GM18873 (cell line): ENCODE measurements around the gene TIMM13.
"Not testable (repeated sequence)": the region's sequence is repeated elsewhere in the genome, so short reads cannot be mapped to it uniquely, and the experiment has no call there.

Experiments used
- ATAC-seq: cut with Tn5 transposase; IDR thresholded peaks from one replicate; pipeline ENCODE4 v1.9.1; 2021; ENCODE audit warnings: mild to moderate bottlenecking, moderate library complexity, moderate number of reproducible peaks; ENCODE audit not compliant: unreplicated experiment, low FRiP score

Gene TIMM13

DNA sequence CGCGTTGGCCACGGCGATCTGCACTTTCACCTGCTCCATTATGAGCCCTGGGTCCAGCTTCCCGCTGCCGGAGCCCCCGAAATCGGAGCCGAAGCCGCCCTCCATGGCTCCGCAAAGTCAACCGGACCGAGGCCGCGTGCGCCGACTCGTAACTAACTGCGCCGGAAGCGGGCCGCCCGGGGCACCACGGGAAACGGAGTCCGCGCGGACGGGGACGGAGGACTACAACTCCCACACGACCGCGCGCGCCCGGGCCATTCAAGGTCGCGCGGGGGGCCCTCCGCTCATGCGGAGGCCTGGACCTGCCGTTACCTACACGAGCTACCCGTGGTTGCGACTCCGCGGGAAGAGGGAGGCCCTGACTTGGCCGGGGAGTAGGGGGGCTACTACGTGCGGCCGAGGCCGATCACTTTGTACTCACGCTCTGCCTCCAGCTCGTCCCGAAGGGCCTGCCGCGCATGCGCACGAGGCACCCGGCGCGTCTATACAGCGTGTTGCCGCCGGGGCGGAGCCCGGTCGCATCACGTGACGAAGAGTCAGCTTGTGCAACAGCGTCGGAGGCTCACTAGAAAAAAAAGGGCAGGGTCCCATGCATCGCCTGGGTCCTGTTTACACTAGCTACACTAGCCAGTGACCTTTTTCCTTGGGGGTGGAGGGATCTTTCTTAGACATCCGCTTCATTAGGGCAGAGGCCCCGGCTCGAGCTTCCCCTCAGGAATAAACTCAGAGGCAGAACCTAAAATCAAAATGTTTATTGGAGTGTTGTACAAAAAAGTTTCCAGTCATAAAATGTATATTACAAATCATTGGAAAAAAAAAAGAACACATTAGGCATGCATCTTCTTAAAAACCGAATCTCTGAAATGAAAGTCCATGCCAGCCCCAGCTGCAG is at the start of gene TIMM13:
Gene TIMM13 (minus strand): TSS at position 158 of the 892 bp plus-strand sequence. CDS start 53 bp downstream, at position 105.
- peak; percentile 64 for ATAC-seq

DNA sequence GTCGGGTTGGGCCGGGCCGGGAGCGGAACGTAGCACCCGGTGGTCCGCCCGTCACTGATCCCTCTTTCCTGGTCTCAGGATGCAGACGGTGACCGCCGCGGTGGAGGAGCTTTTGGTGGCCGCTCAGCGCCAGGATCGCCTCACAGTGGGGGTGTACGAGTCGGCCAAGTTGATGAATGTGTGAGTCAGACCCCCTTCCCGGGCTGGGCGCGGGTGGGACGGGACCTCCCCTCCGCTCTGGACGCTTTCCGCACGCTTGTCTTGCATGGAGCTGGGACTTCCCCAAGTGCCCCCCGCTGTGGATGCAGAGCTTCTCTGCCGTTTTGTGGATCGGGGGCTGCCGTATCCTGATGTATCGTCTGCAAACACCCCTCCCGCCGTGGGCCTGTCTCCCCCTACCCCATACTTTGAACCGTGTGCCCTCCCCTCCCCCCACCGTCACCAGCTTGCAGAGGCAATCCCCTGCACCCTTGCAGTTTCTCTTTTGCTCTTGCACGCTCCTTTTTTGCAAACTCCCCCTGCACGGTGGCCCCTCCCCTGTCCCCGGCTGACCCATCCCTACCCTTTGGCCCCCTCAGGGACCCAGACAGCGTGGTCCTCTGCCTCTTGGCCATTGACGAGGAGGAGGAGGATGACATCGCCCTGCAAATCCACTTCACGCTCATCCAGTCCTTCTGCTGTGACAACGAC is 49.2 kb upstream of the TIMM13 start:
- peak; percentile 17 for ATAC-seq

DNA sequence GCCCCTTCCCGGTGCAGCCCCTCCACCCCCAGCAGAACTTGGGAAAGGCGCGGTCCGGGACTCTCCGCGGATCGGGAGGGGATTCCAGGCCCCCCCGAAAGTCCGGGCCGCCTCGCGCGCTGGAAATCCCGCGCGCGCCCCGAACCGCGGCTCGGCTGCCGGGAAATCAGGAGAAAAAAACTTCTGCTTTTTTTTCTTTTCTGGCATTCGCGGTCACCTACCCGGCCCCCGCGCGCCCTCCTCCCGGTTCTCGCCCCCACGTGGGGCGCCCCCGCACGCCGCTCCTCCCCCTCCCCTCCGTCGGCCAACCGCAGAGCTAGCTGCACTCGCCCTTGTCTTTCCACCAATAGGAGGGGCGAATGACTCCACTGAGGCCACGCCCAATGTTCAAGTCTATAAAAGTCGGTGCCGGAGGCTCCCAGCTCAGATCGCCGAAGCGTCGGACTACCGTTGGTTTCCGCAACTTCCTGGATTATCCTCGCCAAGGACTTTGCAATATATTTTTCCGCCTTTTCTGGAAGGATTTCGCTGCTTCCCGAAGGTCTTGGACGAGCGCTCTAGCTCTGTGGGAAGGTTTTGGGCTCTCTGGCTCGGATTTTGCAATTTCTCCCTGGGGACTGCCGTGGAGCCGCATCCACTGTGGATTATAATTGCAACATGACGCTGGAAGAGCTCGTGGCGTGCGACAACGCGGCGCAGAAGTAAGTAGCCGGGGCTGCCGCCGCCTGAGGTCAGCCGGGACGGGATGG is 48.5 kb upstream of the TIMM13 start, which contains the start of gene GADD45B:
Gene GADD45B (plus strand): TSS at position 426 of the 749 bp plus-strand sequence. CDS start 232 bp downstream, at position 658.
- peak; percentile 61 for ATAC-seq

DNA sequence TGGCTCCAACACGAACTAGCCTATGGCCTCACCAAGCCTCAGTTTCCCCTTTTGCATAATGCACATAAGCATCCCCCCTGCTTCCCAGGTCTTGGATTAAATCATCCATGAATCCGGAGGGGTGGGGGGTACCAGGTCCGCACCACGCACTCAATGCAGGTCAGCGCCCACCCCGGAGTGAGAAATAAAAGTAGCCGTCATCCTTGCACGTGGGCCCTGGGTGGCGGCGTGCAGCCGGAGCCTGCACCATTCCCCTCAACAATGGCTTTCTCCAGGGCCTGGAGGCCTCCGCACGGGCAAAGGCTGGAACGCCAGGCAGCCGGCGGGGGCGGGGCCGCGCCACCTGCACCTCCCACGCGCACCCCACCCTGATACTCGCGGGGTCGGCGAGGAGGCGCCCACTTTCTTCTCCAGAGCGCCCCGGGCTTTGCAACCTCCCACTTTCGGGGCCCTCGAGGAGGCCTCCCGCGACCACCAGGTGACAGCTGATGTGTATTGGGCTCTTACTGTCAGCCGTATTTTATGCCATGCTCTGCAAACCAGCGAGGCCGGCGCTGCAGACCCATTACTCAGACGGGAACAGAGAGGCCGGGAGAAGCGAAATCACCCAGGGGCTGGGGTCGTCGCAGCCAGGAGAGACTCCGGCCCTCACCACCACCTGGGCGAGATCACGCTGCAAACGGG is 47.8 kb upstream of the TIMM13 start:
- ATAC-seq = peak; percentile 5

DNA sequence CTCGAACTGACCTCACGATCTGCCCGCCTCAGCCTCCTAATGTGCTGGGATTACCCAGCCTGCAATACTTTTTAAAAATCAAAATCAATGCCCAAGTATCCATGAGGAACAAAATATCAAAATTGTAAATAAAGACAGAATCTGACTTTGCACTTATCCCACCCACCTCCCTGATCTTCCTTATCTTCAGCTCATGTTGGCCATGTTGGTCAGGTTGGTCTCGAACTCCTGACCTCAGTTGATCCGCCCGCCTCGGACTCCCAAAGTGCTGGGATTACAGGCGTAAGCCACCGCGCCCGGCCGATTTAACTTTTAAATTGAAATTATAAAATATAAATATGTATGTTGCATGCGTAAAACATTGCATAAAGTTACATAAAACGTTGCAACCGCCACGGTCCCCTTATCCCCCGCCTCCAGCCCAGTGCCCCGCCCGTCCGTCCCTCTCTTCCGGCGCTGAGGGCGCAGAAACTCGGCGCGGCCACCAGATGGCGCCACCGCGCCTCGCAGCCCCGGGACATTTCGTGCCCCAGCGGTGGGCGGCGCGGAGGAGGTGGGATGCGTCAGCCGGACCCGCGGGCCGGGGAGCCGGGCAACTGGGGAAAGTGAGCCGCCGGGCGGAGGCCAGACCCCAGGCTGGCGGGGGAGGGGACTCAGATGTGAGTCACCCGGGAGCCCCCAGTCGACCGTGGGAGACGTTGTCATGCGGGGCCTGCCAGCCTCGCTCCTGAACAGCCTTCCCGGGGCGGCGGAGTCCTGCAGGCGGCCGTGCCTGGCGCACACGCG is 47.0 kb upstream of the TIMM13 start:
- no peak for ATAC-seq

DNA sequence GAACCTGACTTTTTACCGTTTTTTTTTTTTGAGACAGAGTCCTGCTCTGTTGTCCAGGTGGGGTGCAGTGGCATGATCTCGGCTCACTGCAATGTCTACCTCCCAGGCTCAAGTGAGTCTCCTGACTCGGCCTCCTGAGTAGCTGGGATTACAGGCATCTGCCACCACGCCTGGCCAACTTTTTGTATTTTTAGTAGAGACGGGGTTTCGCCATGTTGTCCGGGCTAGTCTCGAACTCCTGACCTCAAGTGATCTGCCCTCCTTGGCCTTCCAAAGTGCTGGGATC is 42.5 kb upstream of the TIMM13 start:
- not testable (repeated sequence) for ATAC-seq

DNA sequence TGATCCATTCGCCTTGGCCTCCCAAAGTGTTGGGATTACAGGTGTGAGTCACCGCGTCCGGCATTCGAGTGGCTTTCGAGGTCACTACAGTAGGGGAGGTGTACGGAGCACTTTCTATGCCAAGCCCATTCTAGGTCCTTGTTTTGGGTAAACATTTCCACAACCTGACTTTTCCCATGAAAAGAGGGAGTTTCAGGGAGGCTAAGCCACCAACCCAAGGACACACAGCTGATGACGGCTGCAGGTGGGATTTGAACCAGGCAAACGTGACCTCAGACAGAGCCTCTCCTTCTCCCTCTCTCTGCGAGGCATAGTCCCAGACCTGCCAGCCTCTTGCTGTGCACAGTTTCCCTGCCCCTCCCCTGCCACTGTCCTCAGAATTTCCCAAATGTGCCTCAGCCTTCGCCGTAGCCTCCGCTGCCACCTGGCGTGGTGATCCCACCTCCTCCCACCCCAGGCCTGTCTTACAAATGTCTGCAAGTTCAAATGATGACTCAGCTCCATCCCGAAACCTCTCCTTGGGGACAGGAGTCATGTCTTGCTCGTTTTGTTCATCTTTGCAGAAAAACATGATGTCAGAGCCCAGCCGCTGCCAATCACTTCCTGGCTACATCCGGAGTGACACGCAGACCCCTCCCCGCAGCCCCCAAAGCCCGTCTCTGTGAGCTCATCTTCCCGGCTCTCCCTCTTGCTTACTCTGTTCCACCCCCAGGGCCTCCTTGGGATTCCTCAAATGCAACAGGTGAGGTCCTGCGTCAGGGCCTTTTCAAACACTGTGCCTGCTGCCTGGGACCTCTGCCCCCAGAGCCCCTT is 41.9 kb upstream of the TIMM13 start:
- no peak for ATAC-seq

DNA sequence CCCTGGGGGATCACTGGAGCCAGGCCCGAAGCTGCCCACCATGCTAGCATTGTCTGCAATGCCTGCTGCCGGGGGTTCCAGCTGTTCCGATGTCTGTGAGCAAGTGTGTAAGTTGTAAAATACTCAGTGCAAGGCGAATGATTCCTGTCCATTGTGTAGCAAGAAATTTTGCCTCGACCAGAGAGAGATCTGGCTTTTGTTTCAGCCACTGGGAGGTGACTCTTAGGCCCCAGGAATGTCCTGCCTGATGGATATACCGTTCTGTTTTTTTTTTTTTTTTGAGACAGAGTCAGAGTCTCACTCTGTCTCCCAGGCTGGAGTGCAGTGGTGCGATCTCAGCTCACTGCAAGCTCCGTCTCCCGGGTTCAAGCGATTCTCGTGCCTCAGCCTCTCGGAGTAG is 41.2 kb upstream of the TIMM13 start:
- ATAC-seq = no peak

DNA sequence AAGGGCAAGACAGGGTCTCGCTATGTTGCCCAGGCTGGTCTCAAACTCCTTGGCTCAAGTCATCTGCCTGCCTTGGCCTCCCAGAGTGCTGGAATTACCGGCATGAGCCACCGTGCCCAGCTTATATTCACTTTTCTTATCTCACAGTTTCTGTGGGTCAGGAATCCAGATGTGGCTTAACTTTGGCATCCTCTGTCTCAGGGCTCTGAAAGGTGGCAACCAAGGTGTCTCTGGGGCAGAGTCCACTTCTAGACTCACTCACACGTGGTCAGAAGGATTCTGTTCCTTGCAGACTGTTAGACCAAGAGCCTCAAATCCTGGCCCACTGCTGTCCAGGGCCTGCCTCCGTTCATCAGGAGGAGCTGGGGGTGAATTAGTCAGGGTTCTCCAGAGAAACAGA is 37.0 kb upstream of the TIMM13 start:
- no peak for ATAC-seq

DNA sequence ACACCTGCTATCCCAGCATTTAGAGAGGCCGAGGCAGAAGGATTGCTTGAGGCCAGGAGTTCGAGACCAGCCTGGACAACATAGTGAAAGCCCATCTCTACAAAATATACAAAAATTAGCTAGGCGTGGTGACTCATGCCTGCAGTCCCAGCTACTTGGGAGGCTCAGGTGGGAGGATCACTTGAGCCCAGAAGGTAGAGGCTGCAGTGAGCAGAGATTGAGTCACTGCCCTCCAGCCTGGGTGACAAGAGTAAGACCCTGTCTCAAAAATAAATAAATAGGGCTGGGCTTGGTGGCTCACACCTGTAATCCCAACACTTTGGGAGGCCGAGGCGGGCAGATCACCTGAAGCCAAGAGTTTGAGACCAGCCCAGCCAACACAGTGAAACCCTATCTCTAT is 36.3 kb upstream of the TIMM13 start:
- ATAC-seq = not testable (repeated sequence)

DNA sequence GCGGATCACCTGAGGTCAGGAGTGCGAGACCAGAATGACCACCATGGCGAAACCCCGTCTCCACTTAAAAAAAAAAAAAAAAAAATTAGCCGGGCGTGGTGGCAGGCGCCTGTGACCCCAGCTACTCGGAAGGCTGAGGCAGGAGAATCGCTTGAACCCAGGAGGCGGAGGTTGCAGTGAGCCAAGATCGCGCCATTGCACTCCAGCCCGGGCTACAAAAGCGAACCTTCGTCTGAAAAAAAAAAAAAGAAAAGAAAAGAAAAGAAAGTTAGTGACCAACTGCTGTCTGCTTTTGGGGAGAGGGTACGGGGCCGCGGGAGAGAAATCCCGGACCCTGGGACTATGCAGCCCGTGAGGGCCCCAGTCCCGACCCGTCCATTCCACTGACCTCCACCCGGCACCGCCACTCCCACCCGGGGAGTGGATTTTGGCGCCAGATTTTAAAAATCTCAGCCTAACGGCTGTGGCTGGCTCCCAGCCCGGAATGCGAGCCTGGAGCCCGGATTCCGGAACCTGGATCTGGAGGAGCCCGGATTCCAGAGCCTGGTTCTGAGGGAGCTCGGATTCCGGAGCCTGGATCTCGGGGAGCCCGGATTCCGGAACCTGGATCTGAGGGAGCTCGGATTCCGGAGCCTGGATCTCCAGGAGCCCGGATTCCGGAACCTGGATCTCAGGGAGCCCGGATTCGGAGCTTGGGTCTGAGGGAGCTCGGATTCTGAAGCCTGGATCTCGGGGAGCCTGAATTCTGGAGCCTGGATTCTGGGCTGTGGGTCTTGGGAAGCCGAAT is 35.4 kb upstream of the TIMM13 start:
- no peak for ATAC-seq

DNA sequence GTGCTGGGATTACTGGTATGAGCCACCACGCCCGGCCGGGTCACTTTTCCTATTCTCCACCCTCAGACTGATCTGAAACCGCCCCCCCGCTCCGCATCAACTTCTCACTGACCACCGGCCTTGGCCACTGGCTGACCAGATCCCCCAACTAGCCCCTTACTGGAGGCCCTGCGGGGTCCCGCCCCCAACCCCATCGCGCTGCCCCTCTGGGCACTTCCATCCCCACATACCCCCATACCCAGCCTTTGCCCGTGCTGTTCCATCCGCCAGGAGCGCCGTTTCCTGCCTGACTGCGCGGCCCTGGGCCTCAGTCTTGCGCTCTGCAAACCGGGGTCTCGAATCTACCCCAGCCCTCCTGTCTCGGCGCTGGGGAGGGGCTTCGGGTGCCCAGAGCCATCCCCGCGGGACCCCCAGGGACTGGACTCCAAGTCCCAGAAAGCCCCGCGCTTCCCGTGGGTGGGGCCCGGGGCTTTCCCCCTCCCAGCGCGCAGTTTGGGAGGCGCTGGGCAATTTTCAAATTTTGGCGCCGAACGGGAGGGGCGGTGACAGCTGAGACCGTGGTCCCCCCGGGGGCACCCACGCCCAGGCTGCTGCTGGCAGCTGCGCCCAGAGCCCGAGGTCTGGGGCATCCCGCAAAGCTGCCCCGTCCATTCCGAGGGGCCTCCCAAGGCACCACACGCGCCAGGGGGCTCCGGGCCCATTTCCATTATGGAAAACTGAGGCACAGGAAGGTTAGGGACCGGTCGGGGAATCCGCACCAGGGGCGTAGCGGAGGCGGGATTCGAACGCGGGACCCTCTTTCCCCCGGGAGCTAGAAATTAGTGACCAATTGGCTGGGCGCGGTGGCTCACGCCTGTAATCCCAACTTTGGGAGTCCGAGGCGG is 34.6 kb upstream of the TIMM13 start:
- no peak for ATAC-seq

DNA sequence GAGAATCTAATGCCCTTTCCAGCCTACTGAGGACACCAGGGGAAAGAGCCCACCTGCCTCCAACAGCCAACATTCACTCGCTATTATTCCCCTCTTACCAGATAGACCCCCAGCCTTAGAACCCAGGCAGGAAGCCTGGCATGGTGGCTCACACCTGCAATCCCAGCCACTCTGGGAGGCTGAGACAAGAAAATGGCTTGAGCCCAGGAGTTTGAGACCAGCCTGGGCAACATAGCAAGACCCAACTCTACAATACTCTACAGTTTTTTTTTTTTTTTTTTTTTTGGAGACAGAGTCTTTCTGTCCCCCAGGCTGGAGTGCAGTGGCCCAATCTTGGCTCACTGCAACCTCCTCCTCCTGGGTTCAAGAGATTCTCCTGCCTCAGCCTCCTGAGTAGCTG is 32.9 kb upstream of the TIMM13 start:
- ATAC-seq = no peak

DNA sequence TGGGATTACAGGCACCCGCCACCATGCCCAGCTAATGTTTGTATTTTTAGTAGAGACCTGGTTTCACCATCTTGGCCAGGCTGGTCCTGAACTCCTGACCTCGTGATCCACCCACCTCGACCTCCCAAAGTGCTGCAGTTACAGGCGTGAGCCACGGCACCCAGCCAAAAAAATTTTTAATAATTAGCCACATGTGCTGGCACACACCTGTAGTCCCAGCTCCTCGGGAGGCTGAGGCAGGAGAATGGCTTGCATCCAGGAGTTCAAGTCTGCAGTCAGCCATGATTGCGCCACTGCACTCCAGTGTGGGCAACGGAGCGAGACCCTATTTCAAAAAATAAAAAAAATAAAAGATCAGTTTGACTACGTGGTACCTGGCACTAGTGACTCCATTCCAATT is 31.4 kb upstream of the TIMM13 start:
- not testable (repeated sequence) for ATAC-seq

DNA sequence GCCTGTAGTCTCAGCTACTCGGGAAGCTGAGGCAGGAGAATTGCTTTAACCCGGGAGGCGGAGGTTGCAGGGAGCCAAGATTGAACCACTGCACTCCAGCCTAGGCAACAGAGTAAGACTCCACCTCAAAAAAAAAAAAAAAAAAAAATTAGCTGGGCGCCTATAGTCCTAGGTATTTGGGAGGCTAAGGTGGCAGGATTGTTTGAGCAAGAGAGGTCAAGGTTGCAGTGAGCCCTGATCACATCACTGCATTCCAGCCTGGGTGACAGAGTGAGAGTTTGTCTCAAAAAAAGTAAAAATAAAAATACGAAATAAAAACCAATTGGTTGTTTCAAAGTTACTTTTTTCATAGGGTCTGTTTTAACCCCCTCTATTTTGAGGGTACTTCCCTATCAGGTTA is 30.7 kb upstream of the TIMM13 start:
- ATAC-seq = no peak

DNA sequence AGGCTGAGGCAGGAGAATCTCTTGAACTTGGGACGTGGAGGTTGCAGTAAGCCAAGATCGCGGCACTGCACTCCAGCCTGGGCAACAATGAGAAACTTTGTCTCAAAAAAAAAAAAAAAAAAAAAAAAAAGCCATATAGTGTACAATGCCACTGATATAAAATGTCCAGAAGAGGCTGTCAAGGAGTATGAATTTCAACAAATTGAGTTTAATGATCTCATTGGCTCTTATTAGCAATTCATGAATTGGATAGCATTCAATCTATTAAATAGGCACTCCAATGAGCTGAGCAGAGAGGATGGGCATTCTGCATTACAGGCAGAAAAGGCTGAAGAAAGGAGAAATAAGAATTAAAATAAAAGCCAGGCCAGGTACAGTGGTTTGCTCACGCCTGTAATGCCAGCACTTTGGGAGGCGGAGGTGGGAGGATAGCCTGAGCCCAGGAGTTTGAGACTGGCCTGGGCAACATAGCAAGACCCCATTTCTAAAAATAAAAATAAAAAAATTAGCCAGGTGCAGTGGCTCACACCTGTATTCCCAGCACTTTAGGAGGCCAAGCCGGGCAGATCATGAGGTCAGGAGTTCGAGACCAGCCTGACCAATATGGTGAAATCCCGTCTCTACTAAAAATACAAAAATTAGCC is 30.1 kb upstream of the TIMM13 start:
- ATAC-seq = no peak
